Dendritic cell treated with granulocyte-macrophage colony-stimulating factor and Interleukin-4, amounts not matched to agents 40 ng/mL and 50 ng/mL, for 4 days (primary cell): ENCODE data around the gene CCDC38.

ENCODE experiments used
- H3K27ac Mint-ChIP-seq: one replicate; pipeline ENCODE4 v1.8.0; 2022; ENCODE audit warnings: mild to moderate bottlenecking, mixed read lengths
- H3K27me3 Mint-ChIP-seq: one replicate; pipeline ENCODE4 v1.8.0; 2022; ENCODE audit warnings: mild to moderate bottlenecking, mixed read lengths
- H3K36me3 Mint-ChIP-seq: one replicate; pipeline ENCODE4 v1.8.0; 2022; ENCODE audit warnings: low read depth, mixed read lengths
- H3K4me1 Mint-ChIP-seq: one replicate; pipeline ENCODE4 v1.8.0; 2022; ENCODE audit warnings: low read depth, mixed read lengths
- H3K4me3 Mint-ChIP-seq: one replicate; pipeline ENCODE4 v1.8.0; 2022; ENCODE audit warnings: mild to moderate bottlenecking, moderate library complexity, mixed read lengths
- H3K9me3 Mint-ChIP-seq: one replicate; pipeline ENCODE4 v1.8.0; 2022; ENCODE audit warnings: mixed read lengths
- intact Hi-C: fragments of 100-400 bp; cut with micrococcal nuclease; formaldehyde crosslinking; loops from one replicate; pipeline ENCODE4 v1.15.0; 2022

CCDC38 gene

GRCh38 chr12:95949477-95950206 is 7.2 kb upstream of the CCDC38 start:
- no peaks in the 10 kb centered on the region for H3K27me3 Mint-ChIP-seq
- H3K4me3 Mint-ChIP-seq: no peak overlapping the region
- H3K36me3 Mint-ChIP-seq: no peaks in the 10 kb centered on the region
- intact Hi-C loops: no loop called here
- peaks cover 14% of the 10 kb centered on the region for H3K4me1 Mint-ChIP-seq
- H3K27ac Mint-ChIP-seq: no peak overlapping the region
- peaks cover 8% of the 10 kb centered on the region for H3K9me3 Mint-ChIP-seq

- Mint-ChIP-seq H3K4me3 (no peak overlapping the region), H3K27me3 (no peaks in the 10 kb centered on the region), H3K9me3 (no peaks in the 10 kb centered on the region), H3K4me1 (peaks cover 7% of the 10 kb centered on the region), H3K27ac (no peak overlapping the region), H3K36me3 (peaks cover 7% of the 10 kb centered on the region)
- intact Hi-C loops: no loop called here
Observed at GRCh38 chr12:95944108-95944704, 1.8 kb upstream of the CCDC38 start.

- Mint-ChIP-seq H3K9me3 (no peaks in the 10 kb centered on the region), H3K36me3 (peaks cover 7% of the 10 kb centered on the region), H3K27ac (peak within 1 kb of the TSS; percentile 84), H3K4me3 (peak within 1 kb of the TSS; percentile 84), H3K4me1 (peaks cover 7% of the 10 kb centered on the region), H3K27me3 (no peaks in the 10 kb centered on the region)
- intact Hi-C loops: loop anchor here (2.0 kb wide), 1 partner anchor 85 kb away; the partner anchor contains the start of gene SNRPF
Observed at GRCh38 chr12:95943330-95943842, 972 bp upstream of the CCDC38 start, which contains the start of gene AMDHD1. AMDHD1 (plus strand) TSS chr12:95943331; CDS start chr12:95943399, 68 bp downstream.

- H3K4me1 Mint-ChIP-seq: peaks cover 12% of the 10 kb centered on the region
- peaks cover 1% of the 10 kb centered on the region for H3K27me3 Mint-ChIP-seq
Observed at GRCh38 chr12:95942101-95942523, 302 bp downstream of the CCDC38 start.

GRCh38 chr12:95940514-95940913 is 1.9 kb downstream of the CCDC38 start:
- no peak overlapping the region for H3K27ac Mint-ChIP-seq
- intact Hi-C loops: no loop called here
- H3K9me3 Mint-ChIP-seq: no peaks in the 10 kb centered on the region
- peaks cover 1% of the 10 kb centered on the region for H3K27me3 Mint-ChIP-seq
- H3K4me1 Mint-ChIP-seq: peaks cover 12% of the 10 kb centered on the region
- no peak overlapping the region for H3K4me3 Mint-ChIP-seq
- H3K36me3 Mint-ChIP-seq: peaks cover 7% of the 10 kb centered on the region

More at GRCh38 chr12:95942101-95942523, 302 bp downstream of the CCDC38 start:
- Mint-ChIP-seq H3K4me3 (peak overlapping the region; percentile 84), H3K36me3 (peaks cover 7% of the 10 kb centered on the region), H3K9me3 (no peaks in the 10 kb centered on the region), H3K27ac (peak overlapping the region; percentile 84)
- intact Hi-C loops: loop anchor here (2.0 kb wide), 1 partner anchor 83 kb away; the partner anchor contains the start of gene SNRPF

- Mint-ChIP-seq H3K36me3 (no peaks in the 10 kb centered on the region), H3K9me3 (no peaks in the 10 kb centered on the region), H3K27ac (no peak overlapping the region), H3K4me3 (no peak overlapping the region), H3K27me3 (peaks cover 3% of the 10 kb centered on the region), H3K4me1 (no peaks in the 10 kb centered on the region)
- intact Hi-C loops: no loop called here
Observed at GRCh38 chr12:95922231-95922630, 20.2 kb downstream of the CCDC38 start.

GRCh38 chr12:95919110-95919509 is 23.3 kb downstream of the CCDC38 start:
- Mint-ChIP-seq H3K36me3 (no peaks in the 10 kb centered on the region), H3K4me1 (no peaks in the 10 kb centered on the region), H3K9me3 (no peaks in the 10 kb centered on the region), H3K27me3 (peaks cover 1% of the 10 kb centered on the region), H3K4me3 (no peak overlapping the region), H3K27ac (no peak overlapping the region)
- intact Hi-C loops: loop anchor here (2.0 kb wide), 1 partner anchor 40 kb away; no protein-coding TSS in a partner anchor

- Mint-ChIP-seq H3K36me3 (no peaks in the 10 kb centered on the region), H3K4me1 (no peaks in the 10 kb centered on the region), H3K27ac (no peak overlapping the region), H3K4me3 (no peak overlapping the region), H3K9me3 (no peaks in the 10 kb centered on the region), H3K27me3 (peaks cover 1% of the 10 kb centered on the region)
- intact Hi-C loops: loop anchor here (1.0 to 2.0 kb wide), 2 partner anchors 40 to 80 kb away; no protein-coding TSS in a partner anchor
Observed at GRCh38 chr12:95918194-95918993, 24.0 kb downstream of the CCDC38 start.

- Mint-ChIP-seq H3K4me3 (no peak overlapping the region), H3K27ac (no peak overlapping the region), H3K36me3 (no peaks in the 10 kb centered on the region), H3K4me1 (no peaks in the 10 kb centered on the region), H3K9me3 (no peaks in the 10 kb centered on the region), H3K27me3 (peaks cover 16% of the 10 kb centered on the region)
- intact Hi-C loops: no loop called here
Observed at GRCh38 chr12:95909871-95910270, 32.5 kb downstream of the CCDC38 start.

GRCh38 chr12:95908573-95908972 is 33.8 kb downstream of the CCDC38 start:
- intact Hi-C loops: no loop called here
- Mint-ChIP-seq H3K4me1 (no peaks in the 10 kb centered on the region), H3K27me3 (peaks cover 19% of the 10 kb centered on the region), H3K36me3 (no peaks in the 10 kb centered on the region), H3K27ac (no peak overlapping the region), H3K4me3 (no peak overlapping the region), H3K9me3 (no peaks in the 10 kb centered on the region)

- Mint-ChIP-seq H3K4me1 (no peaks in the 10 kb centered on the region), H3K36me3 (no peaks in the 10 kb centered on the region), H3K27me3 (peaks cover 11% of the 10 kb centered on the region), H3K4me3 (no peak overlapping the region), H3K9me3 (no peaks in the 10 kb centered on the region), H3K27ac (no peak overlapping the region)
- intact Hi-C loops: no loop called here
Observed at GRCh38 chr12:95898081-95898480, 44.3 kb downstream of the CCDC38 start.

- H3K27ac Mint-ChIP-seq: no peak overlapping the region
- no peaks in the 10 kb centered on the region for H3K9me3 Mint-ChIP-seq
- peaks cover 11% of the 10 kb centered on the region for H3K27me3 Mint-ChIP-seq
- intact Hi-C loops: no loop called here
- no peaks in the 10 kb centered on the region for H3K4me1 Mint-ChIP-seq
- no peak overlapping the region for H3K4me3 Mint-ChIP-seq
- H3K36me3 Mint-ChIP-seq: no peaks in the 10 kb centered on the region
Observed at GRCh38 chr12:95896846-95897245, 45.6 kb downstream of the CCDC38 start.

- Mint-ChIP-seq H3K4me3 (no peak overlapping the region), H3K27me3 (peaks cover 7% of the 10 kb centered on the region), H3K36me3 (no peaks in the 10 kb centered on the region), H3K4me1 (no peaks in the 10 kb centered on the region), H3K9me3 (no peaks in the 10 kb centered on the region), H3K27ac (no peak overlapping the region)
- intact Hi-C loops: no loop called here
Observed at GRCh38 chr12:95890958-95891357, 51.5 kb downstream of the CCDC38 start.
